SK-N-SH treated with all-trans-retinoic acid at 6 μM for 48 hours (cell line): ENCODE results near the gene CRACR2B.

Experiments
- ARNTL ChIP-seq: fragments of 450-650 bp; formaldehyde crosslinking; IDR thresholded peaks from 2 replicates; pipeline ENCODE4 v1.5.0; 2020; ENCODE audit warnings: low read depth, mild to moderate bottlenecking, moderate library complexity, borderline replicate concordance
- BACH2 ChIP-seq: fragments of 250-450 bp; sonication (Bioruptor Pico); IDR thresholded peaks from 2 replicates; pipeline ENCODE4 v1.9.0; 2021; ENCODE audit warnings: mild to moderate bottlenecking, borderline replicate concordance
- CSRNP3 ChIP-seq: fragments of 250-450 bp; sonication (Bioruptor Pico); IDR thresholded peaks from 2 replicates; pipeline ENCODE4 v1.5.1; 2021; ENCODE audit warnings: mild to moderate bottlenecking, moderate library complexity
- ESRRG ChIP-seq: fragments of 250-450 bp; sonication (Bioruptor Pico); IDR thresholded peaks from 2 replicates; pipeline ENCODE4 v1.6.1; 2021; ENCODE audit warnings: mild to moderate bottlenecking
- ISL1 ChIP-seq: fragments of 250-450 bp; sonication (Bioruptor Pico); IDR thresholded peaks from 2 replicates; pipeline ENCODE4 v2.1.2; 2022; ENCODE audit warnings: mild to moderate bottlenecking, moderate library complexity
- PATZ1 ChIP-seq: fragments of 250-450 bp; sonication (Bioruptor Pico); IDR thresholded peaks from 2 replicates; pipeline ENCODE4 v1.8.0; 2020; ENCODE audit warnings: mild to moderate bottlenecking, moderate library complexity, borderline replicate concordance
- PPARA ChIP-seq: fragments of 250-450 bp; sonication (Bioruptor Pico); IDR thresholded peaks from 2 replicates; pipeline ENCODE4 v1.5.0; 2020; ENCODE audit warnings: mild to moderate bottlenecking, borderline replicate concordance
- RARB ChIP-seq: fragments of 250-450 bp; sonication (Bioruptor Pico); IDR thresholded peaks from 2 replicates; pipeline ENCODE4 v1.8.0; 2021; ENCODE audit warnings: mild to moderate bottlenecking, moderate library complexity
- ZFP30 ChIP-seq: fragments of 450-650 bp; formaldehyde crosslinking; IDR thresholded peaks from 2 replicates; pipeline ENCODE4 v1.5.0; 2022; ENCODE audit warnings: mild to moderate bottlenecking, moderate library complexity
- ZNF8 ChIP-seq: fragments of 450-650 bp; formaldehyde crosslinking; IDR thresholded peaks from 2 replicates; pipeline ENCODE4 v1.5.0; 2020; ENCODE audit warnings: mild to moderate bottlenecking, moderate library complexity

DNA sequence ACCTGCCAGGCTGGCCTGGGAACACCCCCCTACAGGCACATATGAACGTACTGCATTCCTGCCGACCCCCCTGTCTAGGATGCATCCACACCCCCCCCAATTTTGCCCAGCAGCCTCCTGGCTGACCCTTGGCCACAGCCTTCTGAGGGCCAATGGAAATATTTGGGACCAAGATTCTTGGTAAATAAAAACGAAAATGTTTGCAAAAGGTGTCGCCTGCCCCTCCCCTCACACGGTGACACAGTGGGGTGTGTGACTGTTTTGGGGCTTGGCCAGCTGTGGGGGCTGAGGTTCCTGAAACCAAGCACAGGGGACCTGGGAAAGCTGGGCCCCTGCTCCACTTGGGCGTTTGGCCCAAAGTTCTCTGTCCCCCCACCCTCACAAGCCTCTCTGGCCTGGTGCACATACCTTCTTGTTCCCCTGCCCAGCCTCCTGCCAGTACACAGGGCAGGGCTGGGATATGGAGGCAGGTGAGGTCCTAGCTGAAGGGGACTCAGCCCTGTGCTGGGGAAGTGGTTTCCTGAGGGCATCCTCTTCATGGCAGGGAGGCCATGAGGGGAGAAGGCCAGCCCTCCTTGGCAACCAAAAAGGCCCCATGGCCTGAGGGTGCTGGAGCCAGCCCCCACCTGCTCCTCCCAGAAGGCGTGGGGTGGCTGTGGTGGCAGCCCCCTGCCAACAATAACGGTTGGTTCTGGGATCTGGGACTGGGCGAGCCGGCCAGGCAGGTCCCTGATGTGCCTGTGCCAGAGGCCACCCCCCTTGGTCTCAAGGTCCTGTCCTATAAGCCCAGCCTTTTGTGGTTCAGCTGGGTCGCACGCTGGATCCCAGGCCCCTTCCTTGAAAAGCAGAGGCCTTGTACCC, 2.1 kb upstream of the CRACR2B start:
- TF ChIP-seq CSRNP3 (CRISPR knock-in tag) (no peak), ISL1 (CRISPR knock-in tag) (no peak), ESRRG (CRISPR knock-in tag) (no peak), ZFP30 (CRISPR knock-in tag) (no peak), PPARA (no peak), PATZ1 (CRISPR knock-in tag) (no peak), ARNTL (no peak), RARB (CRISPR knock-in tag) (no peak), ZNF8 (CRISPR knock-in tag) (no peak), BACH2 (CRISPR knock-in tag) (no peak)
